Panc1 (cell line): ENCODE results near the gene OSBP2. TPM values are rescaled to one million over a fixed set of nuclear protein-coding genes. Genes with fewer than 3 reads are reported as not detected.

Source experiments
- ATAC-seq: fragments of 200-7000 bp; cut with Tn5 transposase; 2 replicates; pipeline ENCODE4 v1.9.1; 2020; ENCODE audit warnings: mild to moderate bottlenecking, moderate library complexity
- BruUV-seq: library from RNA; stranded (reverse); fragments of 400-500 nt; replicated peaks from 2 replicates; lab custom pipeline; 2021; lab: Mats Ljungman, UMichigan
- CTCF ChIA-PET: fragments of 300-600 bp; sonication (Branson Sonifier 250); formaldehyde crosslinking; loops from one replicate; lab custom pipeline; 2022; ENCODE audit warnings: antibody characterized with exemption; lab: Charles Lee
- POLR2A ChIA-PET: fragments of 300-600 bp; sonication (Branson Sonifier 250); formaldehyde crosslinking; loops from one replicate; lab custom pipeline; 2022; ENCODE audit warnings: antibody characterized with exemption; lab: Charles Lee
- DNase-seq: peaks from one replicate; pipeline ENCODE4 v3.0.0-alpha.2; 2010; ENCODE audit warnings: low read depth, low spot score
- H3K27ac ChIP-seq: 2 replicates; pipeline ENCODE4 v1.5.1; 2011; ENCODE audit warnings: mild to moderate bottlenecking, low read length, inconsistent platforms
- H3K27me3 ChIP-seq: fragments of 200-500 bp; sonication (Bioruptor generic); 2 replicates; pipeline ENCODE4 v1.6.0; 2014; ENCODE audit warnings: low read length, inconsistent platforms; ENCODE audit not compliant: control insufficient read depth, insufficient read depth
- H3K36me3 ChIP-seq: fragments of 200-500 bp; sonication (Bioruptor generic); 2 replicates; pipeline ENCODE4 v1.5.1; 2014; ENCODE audit warnings: inconsistent platforms, mild to moderate bottlenecking, low read length, moderate library complexity; ENCODE audit not compliant: control insufficient read depth, insufficient read depth
- H3K4me1 ChIP-seq: 2 replicates; pipeline ENCODE4 v1.5.1; 2011; ENCODE audit warnings: inconsistent platforms, mild to moderate bottlenecking, low read length, moderate library complexity; ENCODE audit not compliant: control insufficient read depth, insufficient read depth
- H3K4me3 ChIP-seq, 2 experiments: 2 replicates each; pipeline ENCODE4 v1.5.1; 2011 to 2012; ENCODE audit warnings: low read depth in 2 of 2, low read length in 2 of 2, mild to moderate bottlenecking in 2 of 2, inconsistent platforms in 1 of 2, moderate library complexity in 1 of 2
- H3K9me3 ChIP-seq: fragments of 200-500 bp; sonication (Bioruptor generic); 2 replicates; pipeline ENCODE4 v1.5.1; 2014; ENCODE audit warnings: low read depth, mild to moderate bottlenecking, inconsistent platforms, low read length, moderate library complexity; ENCODE audit not compliant: control insufficient read depth, insufficient read depth
- POLR2AphosphoS5 ChIP-seq: IDR thresholded peaks from 2 replicates; pipeline ENCODE4 v1.6.1; 2012; ENCODE audit warnings: mild to moderate bottlenecking, low read depth, low read length, moderate library complexity
- SIN3A ChIP-seq: IDR thresholded peaks from 2 replicates; pipeline ENCODE4 v1.6.1; 2012; ENCODE audit warnings: low read depth, mild to moderate bottlenecking, low read length, moderate library complexity, borderline replicate concordance; ENCODE audit not compliant: insufficient read depth
- TCF7L2 ChIP-seq: IDR thresholded peaks from 2 replicates; pipeline ENCODE4 v1.6.1; 2011; ENCODE audit warnings: mild to moderate bottlenecking, low read depth, low read length, inconsistent platforms
- in situ Hi-C: cut with HindIII; loops from 2 replicates; pipeline ENCODE4 v1.10.0; 2016; ENCODE audit warnings: low sequenced_read_pairs, low pct_unique_long_range_greater_than_20kb
- intact Hi-C: fragments of 100-400 bp; cut with micrococcal nuclease; formaldehyde crosslinking; loops from one replicate; pipeline ENCODE4 v1.10.0; 2022; ENCODE audit not compliant: unreplicated experiment
- total RNA-seq: library from RNA; stranded (reverse); gene quantifications from one replicate; pipeline ENCODE4 v1.2.1, GENCODE V29; 2021; ENCODE audit not compliant: unreplicated experiment
- TF ChIP-seq, protein P1 (sequence below), 2 experiments: IDR thresholded peaks; 2 replicates each; pipeline ENCODE4 v1.6.1; 2011 to 2012; ENCODE audit warnings: low read depth in 2 of 2, control low read depth in 1 of 2, low read length in 1 of 2, mild to moderate bottlenecking in 1 of 2, moderate library complexity in 1 of 2; ENCODE audit not compliant: insufficient read depth in 1 of 2
- TF ChIP-seq, protein P2 (sequence below): fragments of 450-650 bp; IDR thresholded peaks from 2 replicates; pipeline ENCODE4 v1.5.1; 2017; ENCODE audit warnings: mild to moderate bottlenecking

OSBP2 gene
- total RNA-seq, 1 experiment from 2014 or later: 4.7 TPM

DNA sequence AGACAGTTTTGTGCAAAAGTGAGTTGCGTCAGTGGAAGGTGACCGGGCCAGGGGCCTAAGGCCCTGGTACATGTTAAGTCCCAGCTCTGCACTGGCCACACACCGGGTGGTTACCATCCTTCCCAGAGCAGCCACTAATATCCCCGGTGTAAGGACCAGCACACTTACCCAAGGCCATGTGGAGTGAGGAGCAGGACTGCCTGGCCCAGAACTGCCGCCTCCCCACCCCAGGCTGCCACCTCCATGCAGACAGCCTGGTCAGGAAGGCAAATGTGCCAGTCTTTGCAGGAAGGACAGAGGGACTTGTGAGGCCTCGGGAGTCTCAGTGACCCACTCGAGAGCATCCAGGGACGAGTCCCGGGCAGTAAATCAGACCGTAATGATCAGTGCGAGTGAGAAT is 171.0 kb downstream of the OSBP2 start:
- intact Hi-C loops: no loop called here
- no peak for TF ChIP-seq POLR2AphosphoS5
- TF ChIP-seq SIN3A: no peak
- TF ChIP-seq, protein P1, sequence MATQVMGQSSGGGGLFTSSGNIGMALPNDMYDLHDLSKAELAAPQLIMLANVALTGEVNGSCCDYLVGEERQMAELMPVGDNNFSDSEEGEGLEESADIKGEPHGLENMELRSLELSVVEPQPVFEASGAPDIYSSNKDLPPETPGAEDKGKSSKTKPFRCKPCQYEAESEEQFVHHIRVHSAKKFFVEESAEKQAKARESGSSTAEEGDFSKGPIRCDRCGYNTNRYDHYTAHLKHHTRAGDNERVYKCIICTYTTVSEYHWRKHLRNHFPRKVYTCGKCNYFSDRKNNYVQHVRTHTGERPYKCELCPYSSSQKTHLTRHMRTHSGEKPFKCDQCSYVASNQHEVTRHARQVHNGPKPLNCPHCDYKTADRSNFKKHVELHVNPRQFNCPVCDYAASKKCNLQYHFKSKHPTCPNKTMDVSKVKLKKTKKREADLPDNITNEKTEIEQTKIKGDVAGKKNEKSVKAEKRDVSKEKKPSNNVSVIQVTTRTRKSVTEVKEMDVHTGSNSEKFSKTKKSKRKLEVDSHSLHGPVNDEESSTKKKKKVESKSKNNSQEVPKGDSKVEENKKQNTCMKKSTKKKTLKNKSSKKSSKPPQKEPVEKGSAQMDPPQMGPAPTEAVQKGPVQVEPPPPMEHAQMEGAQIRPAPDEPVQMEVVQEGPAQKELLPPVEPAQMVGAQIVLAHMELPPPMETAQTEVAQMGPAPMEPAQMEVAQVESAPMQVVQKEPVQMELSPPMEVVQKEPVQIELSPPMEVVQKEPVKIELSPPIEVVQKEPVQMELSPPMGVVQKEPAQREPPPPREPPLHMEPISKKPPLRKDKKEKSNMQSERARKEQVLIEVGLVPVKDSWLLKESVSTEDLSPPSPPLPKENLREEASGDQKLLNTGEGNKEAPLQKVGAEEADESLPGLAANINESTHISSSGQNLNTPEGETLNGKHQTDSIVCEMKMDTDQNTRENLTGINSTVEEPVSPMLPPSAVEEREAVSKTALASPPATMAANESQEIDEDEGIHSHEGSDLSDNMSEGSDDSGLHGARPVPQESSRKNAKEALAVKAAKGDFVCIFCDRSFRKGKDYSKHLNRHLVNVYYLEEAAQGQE (IDR thresholded peaks at IDR 0.05; ENCODE audit: insufficient read depth in 1 of 2, low read depth in 2 of 2, low read length in 1 of 2): no peak
- TF ChIP-seq, protein P2, sequence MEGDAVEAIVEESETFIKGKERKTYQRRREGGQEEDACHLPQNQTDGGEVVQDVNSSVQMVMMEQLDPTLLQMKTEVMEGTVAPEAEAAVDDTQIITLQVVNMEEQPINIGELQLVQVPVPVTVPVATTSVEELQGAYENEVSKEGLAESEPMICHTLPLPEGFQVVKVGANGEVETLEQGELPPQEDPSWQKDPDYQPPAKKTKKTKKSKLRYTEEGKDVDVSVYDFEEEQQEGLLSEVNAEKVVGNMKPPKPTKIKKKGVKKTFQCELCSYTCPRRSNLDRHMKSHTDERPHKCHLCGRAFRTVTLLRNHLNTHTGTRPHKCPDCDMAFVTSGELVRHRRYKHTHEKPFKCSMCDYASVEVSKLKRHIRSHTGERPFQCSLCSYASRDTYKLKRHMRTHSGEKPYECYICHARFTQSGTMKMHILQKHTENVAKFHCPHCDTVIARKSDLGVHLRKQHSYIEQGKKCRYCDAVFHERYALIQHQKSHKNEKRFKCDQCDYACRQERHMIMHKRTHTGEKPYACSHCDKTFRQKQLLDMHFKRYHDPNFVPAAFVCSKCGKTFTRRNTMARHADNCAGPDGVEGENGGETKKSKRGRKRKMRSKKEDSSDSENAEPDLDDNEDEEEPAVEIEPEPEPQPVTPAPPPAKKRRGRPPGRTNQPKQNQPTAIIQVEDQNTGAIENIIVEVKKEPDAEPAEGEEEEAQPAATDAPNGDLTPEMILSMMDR: no peak
- no peak for TF ChIP-seq TCF7L2
- BruUV-seq: no TSS peak
- H3K36me3 ChIP-seq: no peaks in the 10 kb centered on the region
- DNase-seq: no peak
- CTCF ChIA-PET: no interaction called here
- H3K4me1 ChIP-seq: no peaks in the 10 kb centered on the region
- ATAC-seq: no peak
- no peak overlapping the region for H3K27ac ChIP-seq
- H3K27me3 ChIP-seq: no peaks in the 10 kb centered on the region
- in situ Hi-C loops: no loop called here
- H3K9me3 ChIP-seq: no peaks in the 10 kb centered on the region
- H3K4me3 ChIP-seq: no peak overlapping the region
- POLR2A ChIA-PET: no interaction called here

DNA sequence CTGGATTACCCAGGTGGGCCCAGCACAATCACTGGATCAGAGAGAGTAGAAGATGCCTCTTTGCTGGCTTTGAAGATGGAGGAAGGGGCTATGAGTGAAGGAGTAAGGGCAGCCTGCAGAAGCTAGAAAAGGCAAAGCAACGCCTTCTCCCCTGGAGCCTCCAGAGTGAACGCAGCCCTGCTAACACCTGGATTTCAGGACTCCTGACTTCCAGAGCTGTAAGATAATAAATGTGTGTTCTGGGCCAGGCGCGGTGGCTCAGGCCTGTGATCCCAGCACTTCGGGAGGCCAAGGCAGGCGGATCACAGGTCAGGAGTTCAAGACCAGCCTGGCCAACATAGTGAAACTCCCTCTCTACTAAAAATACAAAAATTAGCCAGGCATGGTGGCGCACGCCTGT is 171.5 kb downstream of the OSBP2 start:
- H3K4me1 ChIP-seq: no peaks in the 10 kb centered on the region
- intact Hi-C loops: no loop called here
- H3K27me3 ChIP-seq: no peaks in the 10 kb centered on the region
- TF ChIP-seq, protein P1 (IDR thresholded peaks at IDR 0.05; ENCODE audit: insufficient read depth in 1 of 2, low read depth in 2 of 2, low read length in 1 of 2): no peak
- TF ChIP-seq SIN3A (no peak), POLR2AphosphoS5 (no peak), TCF7L2 (no peak)
- TF ChIP-seq, protein P2: no peak
- in situ Hi-C loops: no loop called here
- no peaks in the 10 kb centered on the region for H3K36me3 ChIP-seq
- ChIA-PET CTCF (interaction anchor here (0.5 kb wide), 1 partner anchor 68 kb away, joined by 4 read pairs; no protein-coding TSS in a partner anchor), POLR2A (no interaction called here)
- no peaks in the 10 kb centered on the region for H3K9me3 ChIP-seq
- ATAC-seq: no peak
- no TSS peak for BruUV-seq
- no peak for DNase-seq
- H3K4me3 ChIP-seq: no peak overlapping the region
- H3K27ac ChIP-seq: no peak overlapping the region
